Spleen (tissue), 11 donors: ENCODE data around the gene ATP10B. TPM values are rescaled to one million over a fixed set of nuclear protein-coding genes. Genes with fewer than 3 reads are reported as not detected.

Source experiments
- DNase-seq: peaks from one replicate; pipeline ENCODE4 v3.0.0-alpha.2; 2020
- H3K27ac ChIP-seq, 8 donors: fragments of 200-600 bp; sonication (generic) in 7 of 8; 1 replicate in 4 of 8; 2 replicates in 4 of 8; pipeline versions ENCODE4 v1.5.0 to v1.8.0; 2016 to 2021; ENCODE audit warnings: inconsistent platforms in 4 of 8, mild to moderate bottlenecking in 4 of 8, moderate library complexity in 1 of 8
- H3K27me3 ChIP-seq, 7 donors: fragments of 200-600 bp; sonication (generic) in 6 of 7; replicated peaks in 1 of 7; 1 replicate in 4 of 7; 2 replicates in 3 of 7; pipeline versions ENCODE4 v1.5.0 to v1.8.0; 2016 to 2021; ENCODE audit warnings: inconsistent platforms in 3 of 7, mild to moderate bottlenecking in 1 of 7
- H3K36me3 ChIP-seq, 6 donors: fragments of 200-600 bp; sonication (generic) in 5 of 6; 1 replicate in 4 of 6; 2 replicates in 2 of 6; pipeline versions ENCODE4 v1.5.0 to v1.8.0; 2016 to 2021; ENCODE audit warnings: inconsistent platforms in 2 of 6
- H3K4me1 ChIP-seq, 6 donors: fragments of 200-600 bp; sonication (generic) in 5 of 6; 1 replicate in 3 of 6; 2 replicates in 3 of 6; pipeline versions ENCODE4 v1.5.0 to v1.8.0; 2016 to 2021; ENCODE audit warnings: inconsistent platforms in 3 of 6
- H3K4me3 ChIP-seq, 8 donors: fragments of 200-600 bp; sonication (generic) in 7 of 8; 1 replicate in 4 of 8; 2 replicates in 4 of 8; pipeline versions ENCODE4 v1.5.0 to v1.8.0; 2016 to 2021; ENCODE audit warnings: inconsistent platforms in 4 of 8, mild to moderate bottlenecking in 4 of 8, moderate library complexity in 2 of 8
- H3K9me3 ChIP-seq, 8 donors: fragments of 200-600 bp; sonication (generic) in 7 of 8; 1 replicate in 4 of 8; 2 replicates in 4 of 8; pipeline versions ENCODE4 v1.5.0 to v1.8.0; 2016 to 2021; ENCODE audit warnings: inconsistent platforms in 4 of 8
- CTCF ChIP-seq, 11 experiments: fragments of 200-600 bp in 7 of 11; fragments of 450-650 bp in 4 of 11; sonication (generic) in 4 of 11; IDR thresholded peaks in 8 of 11; conservative IDR thresholded peaks in 3 of 11; 1 replicate in 7 of 11; 2 replicates in 4 of 11; pipeline versions ENCODE4 v1.4.0 to v1.8.0; 2016 to 2021; ENCODE audit warnings: antibody characterized with exemption in 11 of 11, inconsistent platforms in 4 of 11, mild to moderate bottlenecking in 1 of 11
- POLR2A ChIP-seq, 3 donors: fragments of 450-650 bp; IDR thresholded peaks; one replicate each; pipeline ENCODE4 v1.5.1; 2017; ENCODE audit warnings: antibody characterized with exemption in 3 of 3, mild to moderate bottlenecking in 1 of 3
- POLR2AphosphoS5 ChIP-seq, 3 donors: sonication (generic); formaldehyde crosslinking; IDR thresholded peaks; one replicate each; pipeline ENCODE4 v1.5.1; 2017; ENCODE audit warnings: antibody characterized with exemption in 3 of 3
- WGBS, 5 donors: extraction: QIAGEN DNeasy Blood & Tissue Kit in 3 of 5; methylation state at CpG; one replicate each; pipeline versions ENCODE4 v1.1.5 to v1.1.7; 2013 to 2018; 5-methylcytosine and 5-hydroxymethylcytosine counted together
- intact Hi-C: fragments of 100-400 bp; cut with DNase I; formaldehyde crosslinking; loops from one replicate; pipeline ENCODE4 v1.15.0; 2023; ENCODE audit warnings: low total_unique reads
- polyA plus RNA-seq, 3 donors: library from polyadenylated mRNA; stranded (reverse); fragments of 200-250 nt; gene quantifications; one replicate each; pipeline ENCODE4 v1.2.1, GENCODE V29; 2013
- total RNA-seq, 7 donors: library from RNA; depleted of rRNA in 3 of 7; stranded (reverse); fragments of >200 nt in 3 of 7; fragmentation: NEBNext Ultra II Directional in 4 of 7; extraction: Animal tissue kit (Norgen Biotek cat#: 25700) in 4 of 7; gene quantifications; one replicate each; pipeline versions ENCODE4 v1.1.0 to v1.2.1, GENCODE V29; 2016 to 2021
- donor health status: healthy with polysubstance abuse.
- donor health status: DM: no; HTN: no; CAD: no; lungs with moderate emphysema.
- donor health status: DM: no; HTN: no; CAD: no.
- donor health status: Bipolar disorder and iron deficiency.
- donor health status: healthy.
- donor health status: DM: no; HTN: no; CAD: no.
- donor health status: DM: yes; HTN: yes; CAD: no.

Gene ATP10B
- total and polyA plus RNA-seq, 10 donors: 0.06 TPM; not detected in 9

GRCh38 chr5:160627921-160628618 is 223.9 kb downstream of the ATP10B start:
- H3K4me1 ChIP-seq: no peaks in the 10 kb centered on the region
- no peaks in the 10 kb centered on the region for H3K36me3 ChIP-seq
- 60 to 69% (median 65%) methylated on average over 5 of the region's 5 CpGs for WGBS, 5 donors
- H3K27ac ChIP-seq: no peak overlapping the region
- TF ChIP-seq POLR2AphosphoS5 (IDR thresholded peaks at IDR 0.05) (no peak), POLR2A (IDR thresholded peaks at IDR 0.05) (no peak), CTCF (IDR thresholded peaks at IDR 0.05 in 8 of 11, conservative IDR thresholded peaks at IDR 0.05 in 3 of 11) (no peak)
- DNase-seq: no peak
- intact Hi-C loops: no loop called here
- no peaks in the 10 kb centered on the region for H3K27me3 ChIP-seq
- peaks cover 0 to under 1% (median 0%) of the 10 kb centered on the region in 8 donors for H3K9me3 ChIP-seq
- no peak overlapping the region for H3K4me3 ChIP-seq

- Histone ChIP-seq H3K27ac (no peak overlapping the region), H3K4me3 (no peak overlapping the region), H3K4me1 (no peaks in the 10 kb centered on the region), H3K36me3 (no peaks in the 10 kb centered on the region), H3K27me3 (no peaks in the 10 kb centered on the region), H3K9me3 (no peaks in the 10 kb centered on the region)
- TF ChIP-seq POLR2A (IDR thresholded peaks at IDR 0.05) (no peak), CTCF (IDR thresholded peaks at IDR 0.05 in 8 of 11, conservative IDR thresholded peaks at IDR 0.05 in 3 of 11) (no peak), POLR2AphosphoS5 (IDR thresholded peaks at IDR 0.05) (no peak)
- WGBS, 5 donors: 79 to 90% (median 84%) methylated on average over 7 of the region's 7 CpGs
- intact Hi-C loops: no loop called here
- DNase-seq: no peak
These were observed 225.7 kb downstream of the ATP10B start for GRCh38 chr5:160626322-160626721.

DNA sequence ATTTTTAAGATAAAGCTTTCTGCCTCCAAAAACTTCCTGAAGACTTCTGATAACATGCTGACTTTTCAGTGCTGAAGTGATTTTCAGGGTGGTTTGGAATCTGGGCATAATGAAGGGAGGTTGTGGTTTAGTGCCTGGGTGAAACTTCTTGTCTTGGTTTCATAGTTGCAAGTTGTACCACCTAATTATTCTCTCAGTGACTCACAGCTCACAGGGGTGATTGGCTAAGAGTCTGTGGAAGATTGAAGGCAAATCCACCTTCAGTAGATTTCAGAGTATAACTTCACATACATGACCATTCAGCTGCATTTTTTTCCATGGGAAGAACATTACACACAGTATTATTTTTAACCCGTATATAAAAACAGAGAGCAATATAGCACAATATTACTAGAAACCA is 230.5 kb downstream of the ATP10B start:
- Histone ChIP-seq H3K4me3 (no peak overlapping the region), H3K36me3 (no peaks in the 10 kb centered on the region), H3K4me1 (no peaks in the 10 kb centered on the region), H3K27ac (no peak overlapping the region), H3K27me3 (no peaks in the 10 kb centered on the region), H3K9me3 (no peaks in the 10 kb centered on the region)
- intact Hi-C loops: no loop called here
- no peak for TF ChIP-seq CTCF (IDR thresholded peaks at IDR 0.05 in 8 of 11, conservative IDR thresholded peaks at IDR 0.05 in 3 of 11)
- no peak for TF ChIP-seq POLR2A (IDR thresholded peaks at IDR 0.05)
- TF ChIP-seq POLR2AphosphoS5 (IDR thresholded peaks at IDR 0.05): no peak
- DNase-seq: no peak
- WGBS, 5 donors: 92 to 98% (median 93%) methylated on average over 1 of the region's 1 CpG

GRCh38 chr5:160620401-160620800 is 231.6 kb downstream of the ATP10B start:
- no peak overlapping the region for H3K4me3 ChIP-seq
- TF ChIP-seq POLR2A (IDR thresholded peaks at IDR 0.05) (no peak), CTCF (IDR thresholded peaks at IDR 0.05 in 8 of 11, conservative IDR thresholded peaks at IDR 0.05 in 3 of 11) (no peak)
- intact Hi-C loops: no loop called here
- no peaks in the 10 kb centered on the region for H3K4me1 ChIP-seq
- no peaks in the 10 kb centered on the region for H3K36me3 ChIP-seq
- no peak overlapping the region for H3K27ac ChIP-seq
- H3K9me3 ChIP-seq: no peaks in the 10 kb centered on the region
- no peaks in the 10 kb centered on the region for H3K27me3 ChIP-seq
- WGBS, 5 donors: 83 to 97% (median 89%) methylated on average over 3 to 9 of the region's 9 CpGs
- DNase-seq: no peak
